Measurements from ENCODE around the gene ERP27. TPM values are rescaled to one million over a fixed set of nuclear protein-coding genes. Genes with fewer than 3 reads are reported as not detected.

ERP27 gene
- total RNA-seq, 8 experiments from 2014 or later = 0.15 to 1.9 (median 0.36) TPM; not detected in 4

GRCh38 chr12:14883686-14884085, 54.7 kb downstream of the ERP27 start:
- no peak overlapping the region for H3K27ac ChIP-seq
- WGBS, 10 experiments = 18 to 100% (median 92%) methylated on average over 2 to 7 of the region's 10 CpGs; no CpG with 5 or more reads in 1 of the 10 experiments

GRCh38 chr12:14880890-14881453, 57.4 kb downstream of the ERP27 start:
- WGBS, 10 experiments = 50 to 84% (median 67%) methylated on average over 4 to 6 of the region's 6 CpGs
- Histone ChIP-seq H3K27ac (no peak overlapping the region), H3K4me1 (replicated peaks in 1 of 2) (no peaks in the 10 kb centered on the region), H3K4me3 (no peak overlapping the region)
- in situ Hi-C loops (cut with MboI; ENCODE audit: low pct_unique_long_range_greater_than_20kb in 2 of 9, low sequenced_read_pairs in 9 of 9, unreplicated experiment in 9 of 9) = no loop called here
- ATAC-seq (replicated peaks in 6 of 8) = no peak

More at GRCh38 chr12:14883686-14884085, 54.7 kb downstream of the ERP27 start:
- in situ Hi-C loops (cut with MboI; ENCODE audit: low pct_unique_long_range_greater_than_20kb in 2 of 9, low sequenced_read_pairs in 9 of 9, unreplicated experiment in 9 of 9) = no loop called here
- ATAC-seq (replicated peaks in 6 of 8) = no peak
- H3K4me3 ChIP-seq = no peak overlapping the region
- H3K4me1 ChIP-seq (replicated peaks in 1 of 2) = no peaks in the 10 kb centered on the region

- in situ Hi-C loops (cut with MboI; ENCODE audit: low pct_unique_long_range_greater_than_20kb in 2 of 9, low sequenced_read_pairs in 9 of 9, unreplicated experiment in 9 of 9) = no loop called here
- no peak for ATAC-seq (replicated peaks in 6 of 8)
- Histone ChIP-seq H3K4me3 (no peak overlapping the region), H3K4me1 (replicated peaks in 1 of 2) (no peaks in the 10 kb centered on the region), H3K27ac (no peak overlapping the region)
- 17 to 96% (median 81%) methylated on average over 1 to 7 of the region's 8 CpGs for WGBS, 10 experiments
Measured at GRCh38 chr12:14879222-14879933, 59.0 kb downstream of the ERP27 start.

GRCh38 chr12:14878488-14878887, 59.8 kb downstream of the ERP27 start:
- H3K4me1 ChIP-seq (replicated peaks in 1 of 2) = no peaks in the 10 kb centered on the region
- ATAC-seq (replicated peaks in 6 of 8) = peak in 2 of 8 experiments; percentile 50 to 61
- 30 to 100% (median 75%) methylated on average over 1 of the region's 1 CpG; no CpG with 5 or more reads in 2 of the 10 experiments for WGBS, 10 experiments
- in situ Hi-C loops (cut with MboI; ENCODE audit: low pct_unique_long_range_greater_than_20kb in 2 of 9, low sequenced_read_pairs in 9 of 9, unreplicated experiment in 9 of 9) = no loop called here
- no peak overlapping the region for H3K27ac ChIP-seq
- H3K4me3 ChIP-seq = no peak overlapping the region

- no peak overlapping the region for H3K27ac ChIP-seq
- no peak for ATAC-seq (replicated peaks in 6 of 8)
- H3K4me1 ChIP-seq (replicated peaks in 1 of 2) = no peaks in the 10 kb centered on the region
- H3K4me3 ChIP-seq = no peak overlapping the region
- 8 to 83% (median 61%) methylated on average over 1 to 2 of the region's 2 CpGs; no CpG with 5 or more reads in 3 of the 10 experiments for WGBS, 10 experiments
- in situ Hi-C loops (cut with MboI; ENCODE audit: low pct_unique_long_range_greater_than_20kb in 2 of 9, low sequenced_read_pairs in 9 of 9, unreplicated experiment in 9 of 9) = no loop called here
Measured at GRCh38 chr12:14876833-14877232, 61.5 kb downstream of the ERP27 start.

GRCh38 chr12:14874882-14875281, 63.5 kb downstream of the ERP27 start:
- in situ Hi-C loops (cut with MboI; ENCODE audit: low pct_unique_long_range_greater_than_20kb in 2 of 9, low sequenced_read_pairs in 9 of 9, unreplicated experiment in 9 of 9) = loop anchor here in 1 of 9 experiments (25.0 kb wide), 1 partner anchor 337 kb away; the partner anchor contains the start of gene RERG
- Histone ChIP-seq H3K4me3 (no peak overlapping the region), H3K27ac (no peak overlapping the region), H3K4me1 (replicated peaks in 1 of 2) (no peaks in the 10 kb centered on the region)
- ATAC-seq (replicated peaks in 6 of 8) = no peak
- 15 to 100% (median 44%) methylated on average over 1 to 3 of the region's 3 CpGs; no CpG with 5 or more reads in 1 of the 10 experiments for WGBS, 10 experiments

- in situ Hi-C loops (cut with MboI; ENCODE audit: low pct_unique_long_range_greater_than_20kb in 2 of 9, low sequenced_read_pairs in 9 of 9, unreplicated experiment in 9 of 9) = loop anchor here in 1 of 9 experiments (25.0 kb wide), 1 partner anchor 339 kb away; the partner anchor contains the start of gene RERG
- WGBS, 10 experiments = 17 to 82% (median 69%) methylated on average over 1 of the region's 1 CpG; no CpG with 5 or more reads in 2 of the 10 experiments
- ATAC-seq (replicated peaks in 6 of 8) = peak in 3 of 8 experiments; percentile 7 to 30 (median 22)
- H3K4me1 ChIP-seq (replicated peaks in 1 of 2) = no peaks in the 10 kb centered on the region
- H3K27ac ChIP-seq = no peak overlapping the region
- H3K4me3 ChIP-seq = no peak overlapping the region
Measured at GRCh38 chr12:14873440-14874185, 64.7 kb downstream of the ERP27 start.

GRCh38 chr12:14871886-14872285, 66.5 kb downstream of the ERP27 start:
- 21 to 86% (median 50%) methylated on average over 1 of the region's 1 CpG; no CpG with 5 or more reads in 1 of the 10 experiments for WGBS, 10 experiments
- no peaks in the 10 kb centered on the region for H3K4me1 ChIP-seq (replicated peaks in 1 of 2)
- in situ Hi-C loops (cut with MboI; ENCODE audit: low pct_unique_long_range_greater_than_20kb in 2 of 9, low sequenced_read_pairs in 9 of 9, unreplicated experiment in 9 of 9) = loop anchor here in 1 of 9 experiments (25.0 kb wide), 1 partner anchor 340 kb away; the partner anchor contains the start of gene RERG
- H3K27ac ChIP-seq = no peak overlapping the region
- no peak for ATAC-seq (replicated peaks in 6 of 8)
- no peak overlapping the region for H3K4me3 ChIP-seq

- in situ Hi-C loops (cut with MboI; ENCODE audit: low pct_unique_long_range_greater_than_20kb in 2 of 9, low sequenced_read_pairs in 9 of 9, unreplicated experiment in 9 of 9) = loop anchor here in 1 of 9 experiments (25.0 kb wide), 1 partner anchor 341 kb away; the partner anchor contains the start of gene RERG
- Histone ChIP-seq H3K4me1 (replicated peaks in 1 of 2) (no peaks in the 10 kb centered on the region), H3K4me3 (no peak overlapping the region), H3K27ac (no peak overlapping the region)
- no peak for ATAC-seq (replicated peaks in 6 of 8)
- WGBS, 10 experiments = 29 to 100% (median 94%) methylated on average over 1 of the region's 1 CpG; no CpG with 5 or more reads in 2 of the 10 experiments
Measured at GRCh38 chr12:14871247-14871646, 67.1 kb downstream of the ERP27 start.

- in situ Hi-C loops (cut with MboI; ENCODE audit: low pct_unique_long_range_greater_than_20kb in 2 of 9, low sequenced_read_pairs in 9 of 9, unreplicated experiment in 9 of 9) = loop anchor here in 1 of 9 experiments (25.0 kb wide), 1 partner anchor 343 kb away; the partner anchor contains the start of gene RERG
- peak in 2 of 8 experiments; percentile 83 to 90 for ATAC-seq (replicated peaks in 6 of 8)
- no peak overlapping the region for H3K27ac ChIP-seq
- no peaks in the 10 kb centered on the region for H3K4me1 ChIP-seq (replicated peaks in 1 of 2)
- no peak overlapping the region for H3K4me3 ChIP-seq
- 20 to 90% (median 70%) methylated on average over 1 to 2 of the region's 3 CpGs; no CpG with 5 or more reads in 5 of the 10 experiments for WGBS, 10 experiments
Measured at GRCh38 chr12:14868916-14869506, 69.3 kb downstream of the ERP27 start.
